ENCODE data around the gene ANXA3. TPM values are rescaled to one million over a fixed set of nuclear protein-coding genes. Genes with fewer than 3 reads are reported as not detected.

Gene ANXA3
- polyA plus RNA-seq, 1 of the 3 experiments (the other 2 are of a cell fraction) = 13.8 TPM

DNA sequence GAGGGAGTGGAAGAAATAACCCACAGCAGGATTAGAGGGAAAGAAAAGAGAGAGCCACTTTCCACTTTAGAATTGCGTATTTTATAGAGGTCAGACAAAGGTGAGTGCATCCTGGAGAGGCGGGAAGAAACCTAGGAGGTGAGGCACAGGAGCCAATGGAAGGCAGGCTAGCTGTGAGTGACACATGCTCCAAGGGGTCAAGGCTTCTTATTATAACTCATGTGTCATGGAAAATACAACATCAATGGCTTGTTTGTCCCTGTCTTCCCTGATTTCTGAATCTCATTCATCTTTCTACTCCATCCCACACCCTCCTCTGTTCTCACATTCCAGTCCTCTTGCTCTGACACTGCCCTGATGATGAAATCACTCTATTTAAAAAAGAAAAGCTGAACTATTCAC lies 14.4 kb downstream of the ANXA3 start:
- no peak overlapping the region; a peak in 1 of 4 replicates for H3K27ac ChIP-seq (ENCODE audit: low read depth in 2 of 2, low read length in 1 of 2)
- no peaks in the 10 kb centered on the region for H3K9me3 ChIP-seq
- H3K9ac ChIP-seq = no peak overlapping the region
- peaks cover 2 to 25% of the 10 kb centered on the region in 2 experiments for H3K4me1 ChIP-seq (ENCODE audit: control insufficient read depth in 1 of 2, insufficient read depth in 2 of 2, low read depth in 1 of 2, low read length in 1 of 2)
- CTCF ChIA-PET = interaction anchor here (0.5 kb wide), 1 partner anchor 1213 kb away, joined by 3 read pairs; no protein-coding TSS in a partner anchor
- no peak overlapping the region for H3K4me2 ChIP-seq
- no peak overlapping the region for H2AFZ ChIP-seq (ENCODE audit: low read depth)
- no peak overlapping the region for H3K4me3 ChIP-seq (ENCODE audit: low read depth in 2 of 2, low read length in 1 of 2)
- no peaks in the 10 kb centered on the region for H4K20me1 ChIP-seq (ENCODE audit: insufficient read depth)
- no peaks in the 10 kb centered on the region for H3K36me3 ChIP-seq (replicated peaks in 1 of 2; ENCODE audit: control insufficient read depth in 1 of 2, insufficient read depth in 2 of 2, low read length in 1 of 2)
- POLR2A ChIA-PET = no interaction called here
- H3F3A ChIP-seq (replicated peaks; ENCODE audit: insufficient read depth) = peaks cover 22% of the 10 kb centered on the region
- no peaks in the 10 kb centered on the region for H3K9me2 ChIP-seq
- H3K79me2 ChIP-seq (ENCODE audit: insufficient read depth) = no peaks in the 10 kb centered on the region
- TF ChIP-seq MEF2A (IDR thresholded peaks at IDR 0.05; ENCODE audit: borderline replicate concordance, low read depth) (0 out of 2 replicates have a peak, but pooled peaks have one; percentile 35), EZH2phosphoT487 (IDR thresholded peaks at IDR 0.05; ENCODE audit: borderline replicate concordance, low read depth) (no peak), NFIC (IDR thresholded peaks at IDR 0.05; ENCODE audit: borderline replicate concordance) (no peak), JUND (IDR thresholded peaks at IDR 0.05) (peak; percentile 31; the same call in 1 of the 2 replicates), POLR2AphosphoS5 (IDR thresholded peaks at IDR 0.05; ENCODE audit: low read depth, low read length) (no peak), CHD2 (IDR thresholded peaks at IDR 0.05; ENCODE audit: low read length, partially characterized antibody) (no peak), YY1 (IDR thresholded peaks at IDR 0.05; ENCODE audit: low read depth) (no peak), RAD21 (IDR thresholded peaks at IDR 0.05; ENCODE audit: low read length) (no peak), RFX5 (IDR thresholded peaks at IDR 0.05; ENCODE audit: low read length) (no peak), EP300 (IDR thresholded peaks at IDR 0.05; ENCODE audit: borderline replicate concordance in 1 of 2, low read depth in 1 of 2, low read length in 1 of 2) (peak in 1 of 2 experiments; percentile 45; a peak in 1 of 4 replicates), TEAD4 (IDR thresholded peaks at IDR 0.05; ENCODE audit: borderline replicate concordance, insufficient read depth) (no peak), FOSL2 (IDR thresholded peaks at IDR 0.05; ENCODE audit: borderline replicate concordance, low read depth) (peak; percentile 10; the same call in 1 of the 2 replicates), RXRA (IDR thresholded peaks at IDR 0.05; ENCODE audit: borderline replicate concordance, low read depth) (0 out of 2 replicates have a peak, but pooled peaks have one; percentile 17), FOXJ3 (CRISPR knock-in tag; IDR thresholded peaks at IDR 0.05) (no peak), PBX3 (IDR thresholded peaks at IDR 0.05) (peak; percentile 88), TCF12 (IDR thresholded peaks at IDR 0.05) (peak; percentile 48; the same call in 1 of the 2 replicates), RCOR1 (IDR thresholded peaks at IDR 0.05; ENCODE audit: low read length) (no peak), TAF1 (IDR thresholded peaks at IDR 0.05; ENCODE audit: borderline replicate concordance, low read depth, low read length) (no peak)
- TF ChIP-seq, protein P1, sequence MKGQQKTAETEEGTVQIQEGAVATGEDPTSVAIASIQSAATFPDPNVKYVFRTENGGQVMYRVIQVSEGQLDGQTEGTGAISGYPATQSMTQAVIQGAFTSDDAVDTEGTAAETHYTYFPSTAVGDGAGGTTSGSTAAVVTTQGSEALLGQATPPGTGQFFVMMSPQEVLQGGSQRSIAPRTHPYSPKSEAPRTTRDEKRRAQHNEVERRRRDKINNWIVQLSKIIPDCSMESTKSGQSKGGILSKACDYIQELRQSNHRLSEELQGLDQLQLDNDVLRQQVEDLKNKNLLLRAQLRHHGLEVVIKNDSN (IDR thresholded peaks at IDR 0.05; ENCODE audit: borderline replicate concordance, low read depth) = no peak
- H3K27me3 ChIP-seq (ENCODE audit: insufficient read depth) = no peaks in the 10 kb centered on the region
- no peak for DNase-seq
- WGBS (ENCODE audit: low lambda C conversion rate) = 89% methylated on average over 2 of the region's 2 CpGs
